OCI-LY1 (cell line): Measurements from ENCODE around the gene U2SURP.

Experiments
- EZH2 ChIP-seq: fragments of 200-600 bp; sonication (generic), shearing (Covaris generic); IDR thresholded peaks from 2 replicates; pipeline ENCODE4 v1.8.0; 2017; ENCODE audit warnings: borderline replicate concordance, mixed run types, mild to moderate bottlenecking, antibody characterized with exemption, low read length, moderate library complexity, mixed read lengths
- TF ChIP-seq, protein P1 (sequence below): fragments of 200-600 bp; sonication (generic), shearing (Covaris generic); IDR thresholded peaks from 2 replicates; pipeline ENCODE4 v1.5.1; 2017; ENCODE audit warnings: mild to moderate bottlenecking, antibody characterized with exemption, low read length, moderate library complexity, mixed read lengths

DNA sequence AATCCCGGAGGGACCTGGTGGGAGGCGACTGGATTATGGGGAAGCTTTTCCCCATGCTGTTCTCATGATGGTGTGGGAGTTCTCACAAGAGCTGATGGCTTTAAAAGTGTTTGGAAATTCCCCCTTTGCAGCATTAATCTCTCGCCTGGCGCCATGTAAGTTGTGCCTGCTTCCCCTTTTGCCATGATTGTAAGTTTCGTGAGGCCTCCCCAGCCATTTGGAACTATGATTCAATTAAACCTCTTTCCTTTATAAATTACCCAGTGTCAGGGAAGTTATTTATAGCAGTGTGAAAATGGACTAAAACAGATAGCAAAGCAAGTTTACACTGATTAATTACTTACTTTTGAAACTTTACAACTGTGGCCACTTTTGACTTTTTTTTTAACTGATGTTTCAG, 10.6 kb upstream of the U2SURP start:
- TF ChIP-seq, protein P1, sequence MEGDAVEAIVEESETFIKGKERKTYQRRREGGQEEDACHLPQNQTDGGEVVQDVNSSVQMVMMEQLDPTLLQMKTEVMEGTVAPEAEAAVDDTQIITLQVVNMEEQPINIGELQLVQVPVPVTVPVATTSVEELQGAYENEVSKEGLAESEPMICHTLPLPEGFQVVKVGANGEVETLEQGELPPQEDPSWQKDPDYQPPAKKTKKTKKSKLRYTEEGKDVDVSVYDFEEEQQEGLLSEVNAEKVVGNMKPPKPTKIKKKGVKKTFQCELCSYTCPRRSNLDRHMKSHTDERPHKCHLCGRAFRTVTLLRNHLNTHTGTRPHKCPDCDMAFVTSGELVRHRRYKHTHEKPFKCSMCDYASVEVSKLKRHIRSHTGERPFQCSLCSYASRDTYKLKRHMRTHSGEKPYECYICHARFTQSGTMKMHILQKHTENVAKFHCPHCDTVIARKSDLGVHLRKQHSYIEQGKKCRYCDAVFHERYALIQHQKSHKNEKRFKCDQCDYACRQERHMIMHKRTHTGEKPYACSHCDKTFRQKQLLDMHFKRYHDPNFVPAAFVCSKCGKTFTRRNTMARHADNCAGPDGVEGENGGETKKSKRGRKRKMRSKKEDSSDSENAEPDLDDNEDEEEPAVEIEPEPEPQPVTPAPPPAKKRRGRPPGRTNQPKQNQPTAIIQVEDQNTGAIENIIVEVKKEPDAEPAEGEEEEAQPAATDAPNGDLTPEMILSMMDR, result no peak
- TF ChIP-seq EZH2, result no peak
